Measurements from ENCODE around the gene LY6G6F.

- no peak for TF ChIP-seq BHLHE40 (IDR thresholded peaks at IDR 0.05; ENCODE audit: borderline replicate concordance)
- no peak for TF ChIP-seq SP1 (IDR thresholded peaks at IDR 0.05)
- no peak for TF ChIP-seq NFRKB (IDR thresholded peaks at IDR 0.05)
- no peak for TF ChIP-seq FOXA1 (IDR thresholded peaks at IDR 0.05)
Measured at GRCh38 chr6:31681135-31681671, 25.5 kb upstream of the LY6G6F start.

All from HEK293T (cell line).